ENCODE results near the gene ARFRP1. TPM values are rescaled to one million over a fixed set of nuclear protein-coding genes. Genes with fewer than 3 reads are reported as not detected.

ARFRP1 gene
- total RNA-seq, 1 experiment from 2014 or later: 30.2 TPM

DNA sequence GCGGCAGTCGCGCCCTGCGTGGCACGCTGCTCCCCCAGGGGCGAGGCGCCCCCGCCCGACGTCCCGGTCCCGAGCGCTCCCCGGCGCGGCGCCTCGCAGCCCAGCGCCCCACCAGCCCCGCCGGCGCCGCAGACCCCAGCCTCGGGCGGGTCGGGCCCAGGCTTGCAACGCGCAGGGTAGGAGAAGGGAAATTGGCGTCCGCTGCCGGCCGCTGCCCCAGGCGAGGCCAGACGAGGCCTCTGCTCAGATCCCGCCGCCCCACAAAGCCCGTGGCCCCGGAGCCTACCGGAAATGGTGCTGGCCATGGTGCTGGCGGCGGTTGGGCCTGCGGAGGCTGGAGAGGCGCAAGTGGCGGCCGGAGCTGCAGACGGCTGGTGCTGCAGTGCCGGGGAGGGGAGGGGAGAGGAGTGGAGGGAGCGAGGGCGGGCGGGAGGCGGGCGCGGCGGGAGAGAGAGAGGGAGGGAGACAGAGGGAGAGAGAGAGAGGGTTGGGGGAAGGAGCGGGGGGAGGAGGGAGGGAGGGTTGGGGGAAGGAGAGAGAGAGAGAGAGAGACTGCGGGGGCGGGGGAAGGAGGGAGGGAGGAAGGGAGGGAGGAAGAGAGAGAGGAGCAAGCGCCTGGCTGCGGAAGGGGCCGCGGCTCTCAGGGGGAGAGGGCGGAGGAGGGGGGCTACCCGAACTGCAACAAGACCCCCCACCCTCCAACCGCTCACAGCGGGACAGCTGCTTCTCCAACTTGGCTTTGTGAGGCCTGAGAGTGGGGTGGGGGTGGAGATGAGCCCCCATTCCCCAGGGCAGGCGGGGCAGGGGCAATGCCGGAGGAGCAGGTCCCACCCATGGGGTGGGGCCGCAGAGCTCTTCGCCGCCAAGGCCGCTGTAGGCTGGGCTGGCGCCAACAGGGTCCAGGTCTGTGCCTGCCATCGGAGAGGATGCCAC lies 54.5 kb downstream of the ARFRP1 start, which contains the start of gene STMN3 (continued):
- TF ChIP-seq, protein P1, sequence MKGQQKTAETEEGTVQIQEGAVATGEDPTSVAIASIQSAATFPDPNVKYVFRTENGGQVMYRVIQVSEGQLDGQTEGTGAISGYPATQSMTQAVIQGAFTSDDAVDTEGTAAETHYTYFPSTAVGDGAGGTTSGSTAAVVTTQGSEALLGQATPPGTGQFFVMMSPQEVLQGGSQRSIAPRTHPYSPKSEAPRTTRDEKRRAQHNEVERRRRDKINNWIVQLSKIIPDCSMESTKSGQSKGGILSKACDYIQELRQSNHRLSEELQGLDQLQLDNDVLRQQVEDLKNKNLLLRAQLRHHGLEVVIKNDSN (CRISPR knock-in tag; IDR thresholded peaks at IDR 0.05): peak; percentile 62; the same call in 1 of the 2 replicates
- TF ChIP-seq, protein P2, sequence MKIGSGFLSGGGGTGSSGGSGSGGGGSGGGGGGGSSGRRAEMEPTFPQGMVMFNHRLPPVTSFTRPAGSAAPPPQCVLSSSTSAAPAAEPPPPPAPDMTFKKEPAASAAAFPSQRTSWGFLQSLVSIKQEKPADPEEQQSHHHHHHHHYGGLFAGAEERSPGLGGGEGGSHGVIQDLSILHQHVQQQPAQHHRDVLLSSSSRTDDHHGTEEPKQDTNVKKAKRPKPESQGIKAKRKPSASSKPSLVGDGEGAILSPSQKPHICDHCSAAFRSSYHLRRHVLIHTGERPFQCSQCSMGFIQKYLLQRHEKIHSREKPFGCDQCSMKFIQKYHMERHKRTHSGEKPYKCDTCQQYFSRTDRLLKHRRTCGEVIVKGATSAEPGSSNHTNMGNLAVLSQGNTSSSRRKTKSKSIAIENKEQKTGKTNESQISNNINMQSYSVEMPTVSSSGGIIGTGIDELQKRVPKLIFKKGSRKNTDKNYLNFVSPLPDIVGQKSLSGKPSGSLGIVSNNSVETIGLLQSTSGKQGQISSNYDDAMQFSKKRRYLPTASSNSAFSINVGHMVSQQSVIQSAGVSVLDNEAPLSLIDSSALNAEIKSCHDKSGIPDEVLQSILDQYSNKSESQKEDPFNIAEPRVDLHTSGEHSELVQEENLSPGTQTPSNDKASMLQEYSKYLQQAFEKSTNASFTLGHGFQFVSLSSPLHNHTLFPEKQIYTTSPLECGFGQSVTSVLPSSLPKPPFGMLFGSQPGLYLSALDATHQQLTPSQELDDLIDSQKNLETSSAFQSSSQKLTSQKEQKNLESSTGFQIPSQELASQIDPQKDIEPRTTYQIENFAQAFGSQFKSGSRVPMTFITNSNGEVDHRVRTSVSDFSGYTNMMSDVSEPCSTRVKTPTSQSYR (CRISPR knock-in tag; IDR thresholded peaks at IDR 0.05): peak; percentile 92
- no peak for TF ChIP-seq NR1H2 (CRISPR knock-in tag; IDR thresholded peaks at IDR 0.05)
- peak; percentile 56; the same call in 1 of the 2 replicates for TF ChIP-seq ATF1 (CRISPR knock-in tag; IDR thresholded peaks at IDR 0.05)
- TF ChIP-seq SMAD3 (CRISPR knock-in tag; IDR thresholded peaks at IDR 0.05; ENCODE audit: borderline replicate concordance): peak; percentile 89
- TF ChIP-seq GTF2I (CRISPR knock-in tag; conservative IDR thresholded peaks at IDR 0.05): no peak
- TF ChIP-seq ZNF138 (CRISPR knock-in tag; conservative IDR thresholded peaks at IDR 0.05): no peak
- TF ChIP-seq SMAD4 (CRISPR knock-in tag; IDR thresholded peaks at IDR 0.05): peak; percentile 74; the same call in 1 of the 2 replicates
- TF ChIP-seq TEAD1 (CRISPR knock-in tag; IDR thresholded peaks at IDR 0.05): peak; percentile 74; the same call in 1 of the 2 replicates
- TF ChIP-seq, protein P3, sequence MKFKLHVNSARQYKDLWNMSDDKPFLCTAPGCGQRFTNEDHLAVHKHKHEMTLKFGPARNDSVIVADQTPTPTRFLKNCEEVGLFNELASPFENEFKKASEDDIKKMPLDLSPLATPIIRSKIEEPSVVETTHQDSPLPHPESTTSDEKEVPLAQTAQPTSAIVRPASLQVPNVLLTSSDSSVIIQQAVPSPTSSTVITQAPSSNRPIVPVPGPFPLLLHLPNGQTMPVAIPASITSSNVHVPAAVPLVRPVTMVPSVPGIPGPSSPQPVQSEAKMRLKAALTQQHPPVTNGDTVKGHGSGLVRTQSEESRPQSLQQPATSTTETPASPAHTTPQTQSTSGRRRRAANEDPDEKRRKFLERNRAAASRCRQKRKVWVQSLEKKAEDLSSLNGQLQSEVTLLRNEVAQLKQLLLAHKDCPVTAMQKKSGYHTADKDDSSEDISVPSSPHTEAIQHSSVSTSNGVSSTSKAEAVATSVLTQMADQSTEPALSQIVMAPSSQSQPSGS (CRISPR knock-in tag; IDR thresholded peaks at IDR 0.05; ENCODE audit: borderline replicate concordance, low read depth): peak; percentile 82; the same call in 1 of the 2 replicates
- TF ChIP-seq, protein P4, sequence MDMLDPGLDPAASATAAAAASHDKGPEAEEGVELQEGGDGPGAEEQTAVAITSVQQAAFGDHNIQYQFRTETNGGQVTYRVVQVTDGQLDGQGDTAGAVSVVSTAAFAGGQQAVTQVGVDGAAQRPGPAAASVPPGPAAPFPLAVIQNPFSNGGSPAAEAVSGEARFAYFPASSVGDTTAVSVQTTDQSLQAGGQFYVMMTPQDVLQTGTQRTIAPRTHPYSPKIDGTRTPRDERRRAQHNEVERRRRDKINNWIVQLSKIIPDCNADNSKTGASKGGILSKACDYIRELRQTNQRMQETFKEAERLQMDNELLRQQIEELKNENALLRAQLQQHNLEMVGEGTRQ (CRISPR knock-in tag; IDR thresholded peaks at IDR 0.05): no peak
- peak; percentile 35; the same call in 1 of the 2 replicates for TF ChIP-seq ZNF423 (CRISPR knock-in tag; IDR thresholded peaks at IDR 0.05)
- TF ChIP-seq, protein P5, sequence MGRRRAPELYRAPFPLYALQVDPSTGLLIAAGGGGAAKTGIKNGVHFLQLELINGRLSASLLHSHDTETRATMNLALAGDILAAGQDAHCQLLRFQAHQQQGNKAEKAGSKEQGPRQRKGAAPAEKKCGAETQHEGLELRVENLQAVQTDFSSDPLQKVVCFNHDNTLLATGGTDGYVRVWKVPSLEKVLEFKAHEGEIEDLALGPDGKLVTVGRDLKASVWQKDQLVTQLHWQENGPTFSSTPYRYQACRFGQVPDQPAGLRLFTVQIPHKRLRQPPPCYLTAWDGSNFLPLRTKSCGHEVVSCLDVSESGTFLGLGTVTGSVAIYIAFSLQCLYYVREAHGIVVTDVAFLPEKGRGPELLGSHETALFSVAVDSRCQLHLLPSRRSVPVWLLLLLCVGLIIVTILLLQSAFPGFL (CRISPR knock-in tag; IDR thresholded peaks at IDR 0.05; ENCODE audit: borderline replicate concordance): peak; percentile 82; the same call in 1 of the 2 replicates
- peak; percentile 72; the same call in 1 of the 2 replicates for TF ChIP-seq CREM (CRISPR knock-in tag; IDR thresholded peaks at IDR 0.05)
- TF ChIP-seq, protein P6, sequence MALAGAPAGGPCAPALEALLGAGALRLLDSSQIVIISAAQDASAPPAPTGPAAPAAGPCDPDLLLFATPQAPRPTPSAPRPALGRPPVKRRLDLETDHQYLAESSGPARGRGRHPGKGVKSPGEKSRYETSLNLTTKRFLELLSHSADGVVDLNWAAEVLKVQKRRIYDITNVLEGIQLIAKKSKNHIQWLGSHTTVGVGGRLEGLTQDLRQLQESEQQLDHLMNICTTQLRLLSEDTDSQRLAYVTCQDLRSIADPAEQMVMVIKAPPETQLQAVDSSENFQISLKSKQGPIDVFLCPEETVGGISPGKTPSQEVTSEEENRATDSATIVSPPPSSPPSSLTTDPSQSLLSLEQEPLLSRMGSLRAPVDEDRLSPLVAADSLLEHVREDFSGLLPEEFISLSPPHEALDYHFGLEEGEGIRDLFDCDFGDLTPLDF (CRISPR knock-in tag; IDR thresholded peaks at IDR 0.05): peak; percentile 79; the same call in 1 of the 2 replicates
- TF ChIP-seq, protein P7, sequence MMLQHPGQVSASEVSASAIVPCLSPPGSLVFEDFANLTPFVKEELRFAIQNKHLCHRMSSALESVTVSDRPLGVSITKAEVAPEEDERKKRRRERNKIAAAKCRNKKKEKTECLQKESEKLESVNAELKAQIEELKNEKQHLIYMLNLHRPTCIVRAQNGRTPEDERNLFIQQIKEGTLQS (CRISPR knock-in tag; conservative IDR thresholded peaks at IDR 0.05): no peak
- TF ChIP-seq ZNF219 (CRISPR knock-in tag; IDR thresholded peaks at IDR 0.05; ENCODE audit: borderline replicate concordance): peak; percentile 95; the same call in 1 of the 2 replicates
